Measurements from ENCODE around the gene FOCAD.

GRCh38 chr9:20642045-20642444 is 42.0 kb upstream of the FOCAD start:
- TF ChIP-seq CTCF (tag by site-specific recombination; IDR thresholded peaks at IDR 0.05) (no peak), ZNF670 (tag by site-specific recombination; IDR thresholded peaks at IDR 0.05; ENCODE audit: low read depth) (no peak), FEZF1 (tag by site-specific recombination; IDR thresholded peaks at IDR 0.05) (no peak), ZNF24 (tag by site-specific recombination; IDR thresholded peaks at IDR 0.05) (no peak), ZNF513 (tag by site-specific recombination; IDR thresholded peaks at IDR 0.05) (no peak), ZNF394 (tag by site-specific recombination; IDR thresholded peaks at IDR 0.05; ENCODE audit: borderline replicate concordance) (no peak), ZNF514 (tag by site-specific recombination; IDR thresholded peaks at IDR 0.05) (no peak), ZNF571 (tag by site-specific recombination; IDR thresholded peaks at IDR 0.05) (no peak)

Data from HEK293 (cell line).